OCI-LY1 (cell line): ENCODE results near the gene JOSD1.

Experiments
- H2AFZ ChIP-seq: fragments of 200-600 bp; sonication (generic), shearing (Covaris generic); 2 replicates; pipeline ENCODE4 v1.6.0; 2014; ENCODE audit warnings: antibody characterized with exemption, mild to moderate bottlenecking, low read length
- H3F3A ChIP-seq: fragments of 200-600 bp; sonication (generic), shearing (Covaris generic); 2 replicates; pipeline ENCODE4 v1.6.0; 2014; ENCODE audit warnings: mild to moderate bottlenecking, antibody characterized with exemption, low read length, moderate library complexity; ENCODE audit not compliant: insufficient read depth
- H3K27ac ChIP-seq: fragments of 200-600 bp; sonication (generic); 2 replicates; pipeline ENCODE4 v1.5.1; 2014; ENCODE audit warnings: low read length, mixed run types, mild to moderate bottlenecking, low read depth; ENCODE audit not compliant: poor library complexity, severe bottlenecking
- H3K27me3 ChIP-seq: fragments of 200-600 bp; sonication (generic); 2 replicates; pipeline ENCODE4 v1.6.0; 2014; ENCODE audit warnings: antibody characterized with exemption, mild to moderate bottlenecking, low read length, moderate library complexity; ENCODE audit not compliant: insufficient read depth
- H3K36me3 ChIP-seq: fragments of 200-600 bp; sonication (generic); 2 replicates; pipeline ENCODE4 v1.6.1; 2014; ENCODE audit warnings: mild to moderate bottlenecking, antibody characterized with exemption, low read length, moderate library complexity, mixed read lengths; ENCODE audit not compliant: insufficient read depth
- H3K4me1 ChIP-seq: fragments of 200-600 bp; sonication (generic); 2 replicates; pipeline ENCODE4 v1.5.1; 2014; ENCODE audit warnings: mild to moderate bottlenecking, low read length, moderate library complexity; ENCODE audit not compliant: insufficient read depth, severe bottlenecking
- H3K4me2 ChIP-seq: fragments of 200-600 bp; sonication (generic), shearing (Covaris generic); 2 replicates; pipeline ENCODE4 v1.6.1; 2014; ENCODE audit warnings: low read length
- H3K4me3 ChIP-seq: fragments of 200-600 bp; sonication (generic); 2 replicates; pipeline ENCODE4 v1.5.1; 2014; ENCODE audit warnings: low read length, low read depth, mild to moderate bottlenecking, mixed read lengths; ENCODE audit not compliant: poor library complexity, severe bottlenecking
- H3K79me2 ChIP-seq: fragments of 200-600 bp; shearing (Covaris generic); 2 replicates; pipeline ENCODE4 v1.6.1; 2016; ENCODE audit warnings: mixed run types, low read length, mixed read lengths; ENCODE audit not compliant: insufficient read depth
- H3K9ac ChIP-seq: fragments of 200-600 bp; sonication (generic), shearing (Covaris generic); 2 replicates; pipeline ENCODE4 v1.6.1; 2014; ENCODE audit warnings: mild to moderate bottlenecking, low read length, mixed read lengths
- H3K9me2 ChIP-seq: fragments of 200-600 bp; sonication (generic), shearing (Covaris generic); 2 replicates; pipeline ENCODE4 v1.6.1; 2014; ENCODE audit warnings: low read depth, mild to moderate bottlenecking, low read length, mixed read lengths
- H3K9me3 ChIP-seq: fragments of 200-600 bp; shearing (Covaris generic); 2 replicates; pipeline ENCODE4 v1.6.1; 2014; ENCODE audit warnings: low read length, mixed read lengths
- H4K20me1 ChIP-seq: fragments of 200-600 bp; sonication (generic), shearing (Covaris generic); 2 replicates; pipeline ENCODE4 v1.6.0; 2016; ENCODE audit warnings: mild to moderate bottlenecking, low read length; ENCODE audit not compliant: insufficient read depth
- EZH2 ChIP-seq: fragments of 200-600 bp; sonication (generic), shearing (Covaris generic); IDR thresholded peaks from 2 replicates; pipeline ENCODE4 v1.8.0; 2017; ENCODE audit warnings: borderline replicate concordance, mixed run types, mild to moderate bottlenecking, antibody characterized with exemption, low read length, moderate library complexity, mixed read lengths
- TF ChIP-seq, protein P1 (sequence below): fragments of 200-600 bp; sonication (generic), shearing (Covaris generic); IDR thresholded peaks from 2 replicates; pipeline ENCODE4 v1.5.1; 2017; ENCODE audit warnings: mild to moderate bottlenecking, antibody characterized with exemption, low read length, moderate library complexity, mixed read lengths

Gene JOSD1

DNA sequence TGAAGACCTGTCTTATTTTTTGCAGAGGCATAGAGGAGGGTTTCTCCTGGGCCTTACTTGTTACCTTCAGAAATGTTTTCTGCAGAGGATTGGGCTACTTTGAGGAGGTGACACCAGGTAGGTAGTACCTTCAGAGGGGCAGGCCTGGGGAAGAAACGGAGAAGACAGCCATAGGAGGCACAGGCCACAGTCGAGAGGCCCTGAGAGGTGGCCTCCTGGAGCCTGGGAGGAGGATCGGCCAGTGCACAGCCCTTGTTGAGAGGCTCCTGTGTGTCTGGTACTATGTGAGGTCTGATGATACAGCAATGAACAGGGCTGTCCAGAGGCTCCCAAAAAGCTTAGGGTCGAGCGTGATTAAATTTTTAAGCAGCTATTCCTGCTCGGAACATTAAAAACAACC is 16.5 kb upstream of the JOSD1 start:
- H3K27ac ChIP-seq: no peak overlapping the region
- H3K27me3 ChIP-seq: no peaks in the 10 kb centered on the region
- H2AFZ ChIP-seq: no peak overlapping the region
- H3K4me1 ChIP-seq: no peaks in the 10 kb centered on the region
- peaks cover 21% of the 10 kb centered on the region for H3K79me2 ChIP-seq
- no peaks in the 10 kb centered on the region for H3K9me3 ChIP-seq
- TF ChIP-seq, protein P1, sequence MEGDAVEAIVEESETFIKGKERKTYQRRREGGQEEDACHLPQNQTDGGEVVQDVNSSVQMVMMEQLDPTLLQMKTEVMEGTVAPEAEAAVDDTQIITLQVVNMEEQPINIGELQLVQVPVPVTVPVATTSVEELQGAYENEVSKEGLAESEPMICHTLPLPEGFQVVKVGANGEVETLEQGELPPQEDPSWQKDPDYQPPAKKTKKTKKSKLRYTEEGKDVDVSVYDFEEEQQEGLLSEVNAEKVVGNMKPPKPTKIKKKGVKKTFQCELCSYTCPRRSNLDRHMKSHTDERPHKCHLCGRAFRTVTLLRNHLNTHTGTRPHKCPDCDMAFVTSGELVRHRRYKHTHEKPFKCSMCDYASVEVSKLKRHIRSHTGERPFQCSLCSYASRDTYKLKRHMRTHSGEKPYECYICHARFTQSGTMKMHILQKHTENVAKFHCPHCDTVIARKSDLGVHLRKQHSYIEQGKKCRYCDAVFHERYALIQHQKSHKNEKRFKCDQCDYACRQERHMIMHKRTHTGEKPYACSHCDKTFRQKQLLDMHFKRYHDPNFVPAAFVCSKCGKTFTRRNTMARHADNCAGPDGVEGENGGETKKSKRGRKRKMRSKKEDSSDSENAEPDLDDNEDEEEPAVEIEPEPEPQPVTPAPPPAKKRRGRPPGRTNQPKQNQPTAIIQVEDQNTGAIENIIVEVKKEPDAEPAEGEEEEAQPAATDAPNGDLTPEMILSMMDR: no peak
- no peak for TF ChIP-seq EZH2
- H3K36me3 ChIP-seq: peaks cover 58% of the 10 kb centered on the region; the same call in 1 of the 2 replicates
- no peak overlapping the region for H3K4me3 ChIP-seq
- no peak overlapping the region for H3K4me2 ChIP-seq
- H3K9ac ChIP-seq: no peak overlapping the region
- no peaks in the 10 kb centered on the region for H4K20me1 ChIP-seq
- no peaks in the 10 kb centered on the region for H3F3A ChIP-seq
- H3K9me2 ChIP-seq: no peaks in the 10 kb centered on the region

DNA sequence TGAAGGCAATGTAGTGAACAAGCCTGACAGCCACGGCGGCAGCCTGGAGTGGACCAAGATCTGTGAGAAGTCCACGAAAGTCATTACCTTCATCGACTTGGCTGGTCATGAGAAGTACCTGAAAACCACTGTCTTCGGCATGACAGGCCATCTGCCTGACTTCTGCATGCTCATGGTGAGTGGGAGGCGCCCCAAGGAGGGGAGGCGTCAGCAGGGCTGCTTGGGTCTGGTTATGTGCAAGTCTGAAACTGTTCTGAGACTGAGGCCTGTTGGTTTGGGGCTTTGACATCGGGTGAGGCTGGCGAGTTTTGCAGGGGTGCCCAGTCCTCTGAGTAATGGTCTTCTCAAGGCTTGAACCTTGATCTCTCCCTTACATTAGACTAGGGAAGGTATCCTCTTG is 16.1 kb upstream of the JOSD1 start:
- Histone ChIP-seq H3K9me3 (no peaks in the 10 kb centered on the region), H4K20me1 (no peaks in the 10 kb centered on the region), H3K4me1 (no peaks in the 10 kb centered on the region), H3K9ac (no peak overlapping the region), H3K27me3 (no peaks in the 10 kb centered on the region), H3F3A (no peaks in the 10 kb centered on the region), H3K4me3 (no peak overlapping the region), H3K36me3 (peaks cover 59% of the 10 kb centered on the region; the same call in 1 of the 2 replicates), H3K79me2 (peaks cover 25% of the 10 kb centered on the region), H3K4me2 (no peak overlapping the region), H3K9me2 (no peaks in the 10 kb centered on the region), H3K27ac (no peak overlapping the region), H2AFZ (no peak overlapping the region)
- TF ChIP-seq, protein P1: no peak
- TF ChIP-seq EZH2: no peak

DNA sequence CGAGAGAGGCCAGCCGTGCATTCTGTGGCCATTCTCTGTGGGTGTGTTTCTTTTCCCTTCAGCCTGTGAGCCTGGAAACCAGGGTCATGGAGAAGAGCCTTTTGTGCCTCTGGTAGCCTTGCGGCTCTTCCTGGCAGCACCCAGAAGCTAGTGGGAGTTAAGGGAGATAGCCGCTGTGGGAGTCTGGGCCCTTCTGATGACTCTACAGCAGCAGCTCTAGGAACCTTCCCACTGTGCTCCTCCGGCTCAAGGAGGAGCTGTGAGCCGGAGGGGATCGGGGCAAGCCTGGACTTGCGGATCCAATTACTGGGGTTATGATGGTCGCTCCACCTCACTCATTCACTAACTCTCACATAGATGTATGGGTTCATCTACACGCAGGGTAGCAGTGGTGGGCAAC is 15.5 kb upstream of the JOSD1 start:
- Histone ChIP-seq H3K9me2 (no peaks in the 10 kb centered on the region), H3K4me1 (no peaks in the 10 kb centered on the region), H3F3A (no peaks in the 10 kb centered on the region), H3K36me3 (peaks cover 59% of the 10 kb centered on the region; the same call in 1 of the 2 replicates), H3K9me3 (no peaks in the 10 kb centered on the region), H4K20me1 (no peaks in the 10 kb centered on the region), H3K9ac (no peak overlapping the region), H3K79me2 (peaks cover 27% of the 10 kb centered on the region), H3K4me2 (no peak overlapping the region), H3K4me3 (no peak overlapping the region), H3K27me3 (no peaks in the 10 kb centered on the region), H2AFZ (no peak overlapping the region), H3K27ac (no peak overlapping the region)
- TF ChIP-seq, protein P1: no peak
- no peak for TF ChIP-seq EZH2
